K562 (cell line): ENCODE measurements around the gene CISD3. TPM values are rescaled to one million over a fixed set of nuclear protein-coding genes. Genes with fewer than 3 reads are reported as not detected.

ENCODE experiments used
- ARID4B ChIP-seq: sonication (generic); formaldehyde crosslinking; IDR thresholded peaks from 2 replicates; pipeline ENCODE4 v1.8.0; 2022; ENCODE audit warnings: mild to moderate bottlenecking, missing genetic modification reagents
- CHD7 ChIP-seq: fragments of 200-600 bp; sonication (generic); IDR thresholded peaks from one replicate; pipeline ENCODE4 v1.6.1; 2012; ENCODE audit warnings: mild to moderate bottlenecking, low read depth, low read length, inconsistent platforms
- HEY1 ChIP-seq: fragments of 250-450 bp; sonication (Bioruptor Pico); IDR thresholded peaks from 2 replicates; pipeline ENCODE4 v1.5.0; 2020; ENCODE audit warnings: mild to moderate bottlenecking, moderate library complexity, borderline replicate concordance
- HNRNPUL1 ChIP-seq: fragments of 200-400 bp; formaldehyde crosslinking; IDR thresholded peaks from 2 replicates; pipeline ENCODE4 v1.6.1; 2017; ENCODE audit warnings: low read length
- KLF6 ChIP-seq: fragments of 250-450 bp; sonication (Bioruptor Pico); IDR thresholded peaks from 2 replicates; pipeline ENCODE4 v1.4.0; 2020; ENCODE audit warnings: mild to moderate bottlenecking, moderate library complexity, borderline replicate concordance
- MEIS2 ChIP-seq: fragments of 450-650 bp; IDR thresholded peaks from 2 replicates; pipeline ENCODE4 v1.6.1; 2014; ENCODE audit warnings: mild to moderate bottlenecking; ENCODE audit not compliant: partially characterized antibody
- SMAD2 ChIP-seq: fragments of 150-350 bp; IDR thresholded peaks from 2 replicates; pipeline ENCODE4 v1.6.1; 2014; ENCODE audit warnings: low read depth, mild to moderate bottlenecking, low read length
- ZC3H8 ChIP-seq: fragments of 450-650 bp; IDR thresholded peaks from 2 replicates; pipeline ENCODE4 v1.6.1; 2017
- ZNF253 ChIP-seq: fragments of 250-450 bp; sonication (Bioruptor Pico); conservative IDR thresholded peaks from 2 replicates; pipeline ENCODE4 v1.6.1; 2021; ENCODE audit warnings: mild to moderate bottlenecking
- polyA plus RNA-seq, 8 experiments: library from polyadenylated mRNA; depleted of rRNA in 4 of 8; stranded (reverse) in 5 of 8; unstranded in 3 of 8; fragments of >200 nt; fragmentation: Nextera tagmentation in 2 of 8; fragmentation: Illumina TruSeq in 1 of 8; extraction: Ambion mirVana in 2 of 8; extraction: Trizol in 1 of 8; gene quantifications; 2 replicates each; pipeline versions ENCODE4 v1.2.1 to v1.2.3, GENCODE V29; 2011 to 2014; ENCODE audit warnings: inconsistent platforms in 1 of 8, missing spikeins in 1 of 8
- total RNA-seq, 7 experiments: library from RNA; depleted of rRNA in 6 of 7; stranded (reverse); fragments of >200 nt in 6 of 7; fragmentation: Illumina TruSeq in 2 of 7; extraction: Trizol in 2 of 7; gene quantifications; 2 replicates each; pipeline versions ENCODE4 v1.2.1 to v1.2.3, GENCODE V29; 2011 to 2021; ENCODE audit warnings: low replicate concordance in 1 of 7

The CISD3 gene
- total and polyA plus RNA-seq, 9 of the 15 experiments (the other 6 are each of a cell fraction or from before 2014, with no cell fraction given), result 5.0 to 60.7 (median 15.7) TPM

GRCh38 chr17:38747463-38748148, 17.5 kb downstream of the CISD3 start (continued):
- TF ChIP-seq CHD7 (no peak), ARID4B (peak; percentile 38; the same call in 1 of the 2 replicates), HNRNPUL1 (no peak), SMAD2 (no peak), ZC3H8 (0 out of 2 replicates have a peak, but pooled peaks have one; percentile 55), HEY1 (CRISPR knock-in tag) (no peak), MEIS2 (no peak), KLF6 (CRISPR knock-in tag) (no peak), ZNF253 (no peak)
